Bronchial epithelial cell (primary cell): ENCODE measurements around the gene SF3B3. TPM values are rescaled to one million over a fixed set of nuclear protein-coding genes. Genes with fewer than 3 reads are reported as not detected.

Experiments used
- DNase-seq: peaks from one replicate; pipeline ENCODE4 v3.0.0-alpha.2; 2010; ENCODE audit warnings: low read depth
- FAIRE-seq: peaks from 2 replicates; lab custom pipeline; 2011; peaks lifted over from hg19 to GRCh38; lab: Jason Lieb, UNC
- H3K27me3 ChIP-seq: 2 replicates; pipeline ENCODE4 v1.5.1; 2011; ENCODE audit warnings: low read length; ENCODE audit not compliant: control insufficient read depth, insufficient read depth
- H3K36me3 ChIP-seq: 2 replicates; pipeline ENCODE4 v1.5.1; 2011; ENCODE audit warnings: low read length; ENCODE audit not compliant: control insufficient read depth, insufficient read depth
- H3K4me3 ChIP-seq: 2 replicates; pipeline ENCODE4 v1.5.1; 2011; ENCODE audit warnings: mild to moderate bottlenecking, low read depth, low read length, control low read depth
- total RNA-seq: library from RNA; depleted of rRNA; stranded (reverse); fragments of >200 nt; gene quantifications from 2 replicates; pipeline ENCODE4 v1.2.1, GENCODE V29; 2014
- TF ChIP-seq, protein P1 (sequence below): IDR thresholded peaks from 2 replicates; pipeline ENCODE4 v1.5.1; 2011; ENCODE audit warnings: mild to moderate bottlenecking, moderate library complexity, low read length, control low read depth, inconsistent platforms; ENCODE audit not compliant: insufficient read depth, severe bottlenecking

Gene SF3B3
- total RNA-seq, 1 donor from 2014 or later = 80.6 TPM

DNA sequence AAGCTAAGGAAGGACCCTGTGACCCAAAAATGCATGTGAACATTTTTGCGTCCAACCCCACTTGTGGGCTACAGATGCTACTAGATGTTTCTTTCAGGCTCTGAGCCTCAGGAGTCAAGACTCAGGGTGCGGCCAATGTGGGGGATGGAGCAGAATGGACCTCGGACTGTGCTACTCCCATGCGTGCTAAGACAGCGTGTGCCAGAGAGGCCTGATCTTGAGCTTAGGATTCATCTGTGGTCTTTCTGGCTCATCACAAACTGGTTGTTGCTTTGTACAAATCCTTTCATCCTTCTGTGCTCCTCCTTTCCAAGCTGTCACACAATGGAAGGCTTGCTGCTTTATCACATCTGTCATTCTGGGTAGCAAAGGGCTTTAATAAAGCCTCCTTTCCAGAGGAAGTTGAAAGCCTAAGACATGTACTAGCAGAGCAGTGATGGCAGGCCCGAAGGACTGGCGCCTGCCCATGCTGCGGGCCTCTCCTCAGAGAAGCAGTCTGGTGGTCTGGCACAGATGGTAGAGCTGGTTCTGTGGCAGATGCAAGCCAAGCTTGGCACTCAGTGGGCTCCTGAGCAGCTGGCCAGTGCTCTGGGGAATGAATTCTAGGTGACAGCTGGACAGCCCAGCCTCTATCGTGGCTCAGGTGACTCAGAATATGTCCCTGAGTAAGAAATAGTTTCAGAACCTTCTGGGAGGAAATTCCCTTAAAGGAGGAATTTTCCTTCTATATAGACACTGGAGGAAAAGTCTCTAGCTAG, 28.0 kb upstream of the SF3B3 start:
- Histone ChIP-seq H3K4me3 (no peak overlapping the region), H3K36me3 (peaks cover 14% of the 10 kb centered on the region), H3K27me3 (no peaks in the 10 kb centered on the region)
- DNase-seq = no peak
- FAIRE-seq = no peak
- TF ChIP-seq, protein P1, sequence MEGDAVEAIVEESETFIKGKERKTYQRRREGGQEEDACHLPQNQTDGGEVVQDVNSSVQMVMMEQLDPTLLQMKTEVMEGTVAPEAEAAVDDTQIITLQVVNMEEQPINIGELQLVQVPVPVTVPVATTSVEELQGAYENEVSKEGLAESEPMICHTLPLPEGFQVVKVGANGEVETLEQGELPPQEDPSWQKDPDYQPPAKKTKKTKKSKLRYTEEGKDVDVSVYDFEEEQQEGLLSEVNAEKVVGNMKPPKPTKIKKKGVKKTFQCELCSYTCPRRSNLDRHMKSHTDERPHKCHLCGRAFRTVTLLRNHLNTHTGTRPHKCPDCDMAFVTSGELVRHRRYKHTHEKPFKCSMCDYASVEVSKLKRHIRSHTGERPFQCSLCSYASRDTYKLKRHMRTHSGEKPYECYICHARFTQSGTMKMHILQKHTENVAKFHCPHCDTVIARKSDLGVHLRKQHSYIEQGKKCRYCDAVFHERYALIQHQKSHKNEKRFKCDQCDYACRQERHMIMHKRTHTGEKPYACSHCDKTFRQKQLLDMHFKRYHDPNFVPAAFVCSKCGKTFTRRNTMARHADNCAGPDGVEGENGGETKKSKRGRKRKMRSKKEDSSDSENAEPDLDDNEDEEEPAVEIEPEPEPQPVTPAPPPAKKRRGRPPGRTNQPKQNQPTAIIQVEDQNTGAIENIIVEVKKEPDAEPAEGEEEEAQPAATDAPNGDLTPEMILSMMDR = no peak

DNA sequence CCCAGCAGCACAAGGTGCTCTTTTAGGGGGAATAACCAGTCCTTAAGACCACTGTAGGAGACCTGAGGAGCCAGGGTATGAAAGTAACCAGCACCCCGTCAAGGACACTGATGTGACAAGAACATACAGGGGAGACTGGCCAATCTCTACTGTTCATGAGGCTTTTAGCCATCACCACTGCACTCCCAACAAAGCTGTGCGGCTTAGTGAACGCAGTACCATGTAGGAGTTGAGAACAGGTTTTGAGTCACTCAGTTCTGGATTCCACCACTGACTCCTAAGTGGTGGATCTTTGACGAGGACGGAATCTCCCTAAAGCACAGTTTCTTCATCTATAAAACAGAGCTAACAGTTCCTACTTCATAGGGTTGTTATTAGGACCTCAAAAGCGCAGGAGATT, 27.1 kb upstream of the SF3B3 start:
- Histone ChIP-seq H3K27me3 (no peaks in the 10 kb centered on the region), H3K36me3 (peaks cover 16% of the 10 kb centered on the region), H3K4me3 (no peak overlapping the region)
- FAIRE-seq = no peak
- TF ChIP-seq, protein P1 = no peak
- no peak for DNase-seq

DNA sequence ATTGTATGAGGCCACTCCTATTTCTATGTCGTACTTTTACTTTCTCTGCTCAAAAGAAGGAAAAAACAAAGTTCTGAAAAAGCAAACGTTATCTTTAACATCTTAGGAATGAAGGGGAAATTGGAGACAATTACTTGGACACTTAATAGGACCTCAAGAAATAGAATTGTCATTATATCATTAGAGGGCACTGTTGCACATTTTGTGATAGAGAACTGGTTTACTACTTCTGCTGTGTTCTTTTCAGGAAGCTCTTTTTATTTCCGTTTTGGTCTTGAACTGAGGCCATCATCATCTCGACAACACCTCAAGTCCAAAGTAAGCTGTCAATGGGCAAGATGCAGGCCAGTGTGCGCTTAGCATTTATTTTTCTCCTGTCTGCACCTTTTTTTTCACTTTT, 14.9 kb upstream of the SF3B3 start:
- DNase-seq (peak; percentile 36), FAIRE-seq (no peak)
- H3K27me3 ChIP-seq = no peaks in the 10 kb centered on the region
- H3K4me3 ChIP-seq = no peak overlapping the region
- TF ChIP-seq, protein P1 = peak; percentile 8
- peaks cover 11% of the 10 kb centered on the region for H3K36me3 ChIP-seq

DNA sequence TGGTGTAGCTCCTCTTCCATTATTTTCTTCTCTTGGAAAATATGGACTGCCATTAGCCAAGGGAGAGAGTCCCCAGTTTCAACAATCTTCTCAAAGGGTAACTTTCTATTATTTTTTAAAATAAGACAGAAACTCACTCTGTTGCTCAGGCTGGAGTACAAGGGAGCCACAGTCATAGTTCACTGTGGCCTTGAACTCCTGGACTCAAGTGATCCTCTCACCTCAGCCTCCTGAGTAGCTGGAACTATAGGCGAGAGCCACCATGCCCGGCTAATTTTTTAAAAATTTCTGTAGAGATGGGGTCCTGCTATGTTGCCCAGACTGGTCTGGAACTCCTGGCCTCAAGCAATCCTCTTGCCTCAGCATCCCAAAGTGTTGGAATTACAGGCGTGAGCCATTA, 13.4 kb upstream of the SF3B3 start:
- Histone ChIP-seq H3K27me3 (no peaks in the 10 kb centered on the region), H3K4me3 (no peak overlapping the region), H3K36me3 (peaks cover 14% of the 10 kb centered on the region)
- TF ChIP-seq, protein P1 = no peak
- no peak for DNase-seq
- FAIRE-seq = no peak

DNA sequence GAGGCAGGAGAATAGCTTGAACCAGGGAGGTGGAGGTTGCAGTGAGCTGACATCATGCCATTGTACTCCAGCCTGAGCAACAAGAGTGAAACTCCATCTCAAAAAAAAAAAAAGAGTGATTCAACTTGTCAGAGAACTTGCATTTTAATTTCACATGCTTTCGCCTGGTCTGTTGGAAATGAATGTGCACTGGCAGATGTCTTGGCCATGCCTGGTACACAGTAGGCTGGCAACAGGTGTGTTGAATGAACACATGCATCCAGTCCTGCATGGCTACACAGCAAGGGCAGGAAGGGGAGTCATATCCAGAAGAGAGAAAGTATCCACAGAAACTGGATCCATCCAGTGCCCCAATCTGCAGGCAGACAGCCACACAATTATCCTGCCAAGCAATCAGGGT, 11.8 kb upstream of the SF3B3 start:
- DNase-seq (no peak), FAIRE-seq (no peak)
- Histone ChIP-seq H3K36me3 (peaks cover 14% of the 10 kb centered on the region), H3K27me3 (no peaks in the 10 kb centered on the region), H3K4me3 (no peak overlapping the region)
- TF ChIP-seq, protein P1 = no peak

DNA sequence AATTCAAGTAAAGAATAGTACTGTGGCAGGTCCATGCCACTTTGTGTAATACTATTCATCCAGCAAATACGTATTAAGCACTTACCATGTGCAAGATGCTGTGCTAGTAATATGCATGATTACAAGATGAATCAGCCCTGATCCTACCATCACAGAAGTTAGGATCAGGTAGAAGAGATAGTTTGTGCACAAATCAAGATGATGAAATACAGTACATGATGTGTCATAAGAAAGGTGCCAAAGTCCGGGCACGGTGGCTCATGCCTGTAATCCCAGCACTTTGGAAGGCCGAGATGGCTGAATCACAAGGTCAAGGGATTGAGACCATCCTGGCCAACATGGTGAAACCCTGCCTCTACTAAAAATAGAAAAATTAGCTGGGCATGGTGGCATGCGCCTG, 11.2 kb upstream of the SF3B3 start:
- FAIRE-seq (no peak), DNase-seq (peak; percentile 94)

More for the DNA sequence above, 11.2 kb upstream of the SF3B3 start:
- Histone ChIP-seq H3K4me3 (no peak overlapping the region), H3K27me3 (no peaks in the 10 kb centered on the region), H3K36me3 (peaks cover 14% of the 10 kb centered on the region)
- TF ChIP-seq, protein P1 = no peak
